ENCODE measurements around the gene SCGB1C2.

The SCGB1C2 gene

DNA sequence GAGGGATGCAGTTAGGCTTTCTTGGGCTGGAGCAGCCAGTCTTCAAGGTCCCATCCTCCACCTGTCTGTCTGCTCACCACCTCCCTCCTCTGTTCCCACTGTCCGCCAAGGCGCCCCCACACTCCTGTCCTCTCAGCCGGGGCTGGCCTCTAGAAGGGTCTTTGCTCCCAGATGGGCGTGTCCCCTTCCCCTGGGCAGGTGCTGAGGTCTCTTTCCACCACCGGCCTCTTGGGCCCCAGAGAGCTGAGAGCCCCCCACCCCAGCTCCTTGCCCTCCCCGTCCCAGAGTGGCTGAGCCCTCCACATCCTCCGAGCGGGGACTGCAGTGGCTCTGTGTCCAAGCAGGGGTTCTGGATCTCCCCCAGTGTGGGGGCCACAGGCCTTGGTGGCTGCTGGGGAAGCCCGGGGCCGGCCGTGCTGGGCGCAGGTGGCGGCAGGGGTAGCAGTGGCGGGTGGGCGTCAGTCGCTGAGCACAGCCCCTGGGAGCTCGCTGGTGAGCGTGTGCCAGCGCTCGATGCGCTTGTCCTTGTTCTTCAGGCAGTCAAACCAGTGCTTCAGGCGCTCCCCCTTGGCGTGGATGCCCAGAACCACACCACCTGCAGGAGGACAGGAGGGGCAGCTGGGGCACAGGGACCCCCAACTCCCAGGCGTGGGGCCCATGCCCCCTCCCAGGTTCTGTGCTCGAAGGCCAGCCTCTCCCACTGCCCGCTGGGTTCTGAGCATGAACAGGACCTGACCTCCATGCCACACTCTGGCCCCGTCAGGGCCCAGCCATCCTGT is 9.8 kb downstream of the SCGB1C2 start:
- DNase-seq (ENCODE audit: extremely low spot score), result no peak
- CTCF ChIA-PET, result no interaction called here
- TF ChIP-seq, protein P1, sequence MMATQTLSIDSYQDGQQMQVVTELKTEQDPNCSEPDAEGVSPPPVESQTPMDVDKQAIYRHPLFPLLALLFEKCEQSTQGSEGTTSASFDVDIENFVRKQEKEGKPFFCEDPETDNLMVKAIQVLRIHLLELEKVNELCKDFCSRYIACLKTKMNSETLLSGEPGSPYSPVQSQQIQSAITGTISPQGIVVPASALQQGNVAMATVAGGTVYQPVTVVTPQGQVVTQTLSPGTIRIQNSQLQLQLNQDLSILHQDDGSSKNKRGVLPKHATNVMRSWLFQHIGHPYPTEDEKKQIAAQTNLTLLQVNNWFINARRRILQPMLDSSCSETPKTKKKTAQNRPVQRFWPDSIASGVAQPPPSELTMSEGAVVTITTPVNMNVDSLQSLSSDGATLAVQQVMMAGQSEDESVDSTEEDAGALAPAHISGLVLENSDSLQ (IDR thresholded peaks at IDR 0.05), result no peak
- TF ChIP-seq HDGF (IDR thresholded peaks at IDR 0.05; ENCODE audit: borderline replicate concordance) (no peak), L3MBTL2 (conservative IDR thresholded peaks at IDR 0.05) (no peak), ELF4 (IDR thresholded peaks at IDR 0.05) (no peak), SP1 (IDR thresholded peaks at IDR 0.05) (no peak), FOXA1 (IDR thresholded peaks at IDR 0.05) (no peak), FOXM1 (IDR thresholded peaks at IDR 0.05; ENCODE audit: borderline replicate concordance) (no peak)
- POLR2A ChIA-PET, result no interaction called here

DNA sequence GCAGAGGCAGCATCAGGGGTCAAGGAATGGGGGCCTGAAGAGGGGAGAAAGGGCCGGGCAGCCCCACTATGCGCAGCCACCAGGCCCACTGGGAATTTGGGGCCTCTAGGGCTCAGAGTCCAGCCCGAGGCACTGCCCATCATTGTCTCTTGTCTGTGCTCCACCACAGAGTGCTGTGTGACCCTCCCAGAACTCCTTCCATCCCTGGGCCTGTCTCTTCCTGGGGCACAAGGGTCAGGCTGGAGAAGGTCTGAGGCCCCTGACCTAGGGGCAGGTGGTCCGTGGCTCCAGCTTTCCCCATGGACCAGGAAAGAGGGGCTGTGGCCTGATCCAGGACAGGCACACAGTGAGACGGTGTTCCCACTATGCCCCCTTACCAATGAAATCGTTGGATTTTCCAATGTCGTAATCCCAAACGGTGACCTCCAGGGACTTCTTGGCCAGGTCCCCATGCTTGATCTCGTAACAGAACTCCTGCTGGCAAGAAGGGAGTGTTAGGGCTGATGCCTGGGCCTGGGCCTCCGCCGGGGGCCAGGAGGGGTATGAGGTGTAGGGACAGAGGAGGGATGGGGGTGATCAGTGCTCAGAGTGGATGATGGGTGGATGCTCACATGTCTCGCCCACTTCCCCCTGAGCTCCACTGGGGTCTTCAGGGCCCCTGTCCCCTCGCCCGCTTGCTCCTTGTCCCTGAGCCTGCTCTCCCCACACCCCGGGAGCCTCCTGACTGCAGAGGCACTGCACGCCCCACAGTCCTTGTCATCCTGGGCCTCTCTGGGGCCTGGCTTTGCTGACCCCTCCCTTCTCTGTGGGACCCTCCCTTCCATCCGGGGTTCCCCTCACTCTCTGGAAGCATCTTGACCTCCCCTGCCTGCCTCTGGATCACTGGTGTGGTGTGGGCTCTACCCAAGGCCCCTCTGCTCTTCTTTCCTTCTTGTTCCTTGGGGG is 10.7 kb downstream of the SCGB1C2 start:
- TF ChIP-seq LEF1 (IDR thresholded peaks at IDR 0.05; ENCODE audit: borderline replicate concordance) (no peak), FOXK2 (IDR thresholded peaks at IDR 0.05) (no peak), CTBP1 (IDR thresholded peaks at IDR 0.05; ENCODE audit: borderline replicate concordance) (no peak), ELF4 (IDR thresholded peaks at IDR 0.05) (no peak), SUZ12 (IDR thresholded peaks at IDR 0.05) (no peak), NFRKB (IDR thresholded peaks at IDR 0.05) (no peak), ZNF384 (IDR thresholded peaks at IDR 0.05) (no peak), BHLHE40 (IDR thresholded peaks at IDR 0.05; ENCODE audit: borderline replicate concordance) (no peak), FOXA1 (IDR thresholded peaks at IDR 0.05) (no peak)
- ChIA-PET CTCF (no interaction called here), POLR2A (no interaction called here)
- DNase-seq (ENCODE audit: extremely low spot score), result no peak

DNA sequence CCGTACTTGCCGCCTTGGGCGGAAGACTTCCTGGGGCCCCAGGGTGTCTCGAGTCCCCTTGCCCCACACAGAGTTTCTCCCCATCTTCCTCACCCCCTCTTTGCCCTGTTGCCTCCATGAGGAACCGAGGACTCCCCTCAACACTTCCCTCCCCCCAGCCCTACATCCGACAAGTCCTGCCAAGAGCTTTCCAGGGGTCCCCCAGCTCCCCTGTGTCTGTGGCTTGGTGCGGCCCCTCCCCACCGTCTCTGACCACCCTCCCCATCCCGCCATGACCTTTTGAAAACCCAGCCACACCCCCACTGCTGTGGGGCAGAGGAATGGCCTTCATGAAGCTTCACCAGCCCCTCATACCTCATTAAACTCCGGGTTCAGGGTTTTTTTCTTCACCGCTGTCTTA is 11.4 kb downstream of the SCGB1C2 start:
- no peak for TF ChIP-seq NFRKB (IDR thresholded peaks at IDR 0.05)
- TF ChIP-seq ARNT (IDR thresholded peaks at IDR 0.05), result no peak
- TF ChIP-seq BHLHE40 (IDR thresholded peaks at IDR 0.05; ENCODE audit: borderline replicate concordance), result no peak
- no peak for TF ChIP-seq L3MBTL2 (conservative IDR thresholded peaks at IDR 0.05)
- TF ChIP-seq, protein P1 (IDR thresholded peaks at IDR 0.05), result no peak
- TF ChIP-seq FOXM1 (IDR thresholded peaks at IDR 0.05; ENCODE audit: borderline replicate concordance), result no peak
- no peak for TF ChIP-seq SP1 (IDR thresholded peaks at IDR 0.05)
- no peak for TF ChIP-seq ELF4 (IDR thresholded peaks at IDR 0.05)
- no peak for TF ChIP-seq LEF1 (IDR thresholded peaks at IDR 0.05; ENCODE audit: borderline replicate concordance)
- no peak for TF ChIP-seq FOXA1 (IDR thresholded peaks at IDR 0.05)
- no peak for TF ChIP-seq CTBP1 (IDR thresholded peaks at IDR 0.05; ENCODE audit: borderline replicate concordance)
- TF ChIP-seq SUZ12 (IDR thresholded peaks at IDR 0.05), result no peak
- no peak for TF ChIP-seq HDGF (IDR thresholded peaks at IDR 0.05; ENCODE audit: borderline replicate concordance)
- TF ChIP-seq FOXK2 (IDR thresholded peaks at IDR 0.05), result no peak
- TF ChIP-seq TARDBP (IDR thresholded peaks at IDR 0.05), result no peak
- TF ChIP-seq ZNF384 (IDR thresholded peaks at IDR 0.05), result no peak
- DNase-seq (ENCODE audit: extremely low spot score), result no peak
- CTCF ChIA-PET, result no interaction called here
- POLR2A ChIA-PET, result no interaction called here

DNA sequence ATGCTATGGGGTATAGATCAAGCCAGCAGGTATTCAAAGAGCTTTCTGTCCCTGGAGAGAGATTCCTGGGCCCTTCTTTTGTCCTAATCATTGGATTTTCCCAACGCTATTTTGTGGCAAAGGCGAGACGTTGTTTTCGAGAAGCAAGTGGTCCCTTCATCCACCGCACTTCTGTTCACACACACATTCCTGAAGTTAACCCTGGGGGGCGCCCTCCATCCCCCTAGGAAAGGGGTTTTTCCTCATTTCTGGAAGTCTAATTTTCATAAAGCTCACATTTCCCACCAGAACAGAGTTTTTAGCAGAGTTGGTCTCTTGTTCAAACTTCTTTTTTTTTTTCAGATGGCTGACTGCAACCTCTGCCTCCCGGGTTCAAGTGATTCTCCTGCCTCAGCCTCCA is 11.9 kb downstream of the SCGB1C2 start:
- DNase-seq (ENCODE audit: extremely low spot score), result no peak
- TF ChIP-seq CTBP1 (IDR thresholded peaks at IDR 0.05; ENCODE audit: borderline replicate concordance), result no peak
- ChIA-PET POLR2A (no interaction called here), CTCF (interaction anchor here (1.2 kb wide), 1 partner anchor 551 kb away, joined by 3 read pairs; no protein-coding TSS in a partner anchor)

DNA sequence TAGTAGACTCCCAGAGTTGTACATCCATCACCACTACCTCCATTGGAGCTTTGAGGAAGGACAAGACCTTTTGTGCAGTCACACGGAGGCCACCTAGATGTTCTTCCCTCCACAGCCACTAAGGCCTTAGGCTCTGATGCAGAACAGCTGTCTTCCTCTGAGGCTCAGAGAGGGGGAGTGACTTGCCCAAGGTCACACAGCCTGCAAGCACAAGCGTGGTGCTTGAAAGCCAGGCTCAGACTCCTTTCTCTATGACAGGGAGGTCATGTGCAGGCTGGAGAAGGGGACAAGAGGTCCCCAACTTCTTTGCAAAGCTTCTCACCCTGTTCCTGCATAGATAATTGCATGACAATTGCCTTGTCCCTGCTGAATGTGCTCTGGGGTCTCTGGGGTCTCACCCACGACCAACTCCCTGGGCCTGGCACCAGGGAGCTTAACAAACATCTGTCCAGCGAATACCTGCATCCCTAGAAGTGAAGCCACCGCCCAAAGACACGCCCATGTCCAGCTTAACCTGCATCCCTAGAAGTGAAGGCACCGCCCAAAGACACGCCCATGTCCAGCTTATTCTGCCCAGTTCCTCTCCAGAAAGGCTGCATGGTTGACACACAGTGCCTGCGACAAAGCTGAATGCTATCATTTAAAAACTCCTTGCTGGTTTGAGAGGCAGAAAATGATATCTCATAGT is 12.7 kb downstream of the SCGB1C2 start:
- POLR2A ChIA-PET, result interaction anchor here (0.6 kb wide), 1 partner anchor 48 kb away, joined by 4 read pairs; no protein-coding TSS in a partner anchor
- CTCF ChIA-PET, result interaction anchor here (1.2 kb wide), 1 partner anchor 550 kb away, joined by 3 read pairs; no protein-coding TSS in a partner anchor
- DNase-seq (ENCODE audit: extremely low spot score), result no peak
- TF ChIP-seq SP1 (IDR thresholded peaks at IDR 0.05) (no peak), LEF1 (IDR thresholded peaks at IDR 0.05; ENCODE audit: borderline replicate concordance) (no peak), FOXA1 (IDR thresholded peaks at IDR 0.05) (no peak), SUZ12 (IDR thresholded peaks at IDR 0.05) (no peak)

DNA sequence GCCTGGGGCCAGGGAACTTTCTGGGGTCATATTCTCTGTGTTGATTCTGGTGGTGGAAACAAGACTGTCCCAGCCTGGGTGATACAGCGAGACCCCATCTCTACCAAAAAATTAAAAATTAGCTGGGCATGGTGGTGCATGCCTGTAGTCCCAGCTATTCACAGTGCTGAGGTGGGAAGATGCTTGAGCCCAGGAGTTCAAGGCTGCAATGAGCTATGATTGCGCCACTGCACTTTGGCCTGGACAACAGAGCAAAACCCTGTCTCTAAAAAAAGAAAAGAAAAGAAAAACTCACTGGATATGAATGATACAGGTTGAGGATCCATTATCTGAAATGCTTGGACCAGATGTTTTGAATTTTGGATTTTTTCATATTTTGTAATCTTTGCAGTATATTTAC is 13.6 kb downstream of the SCGB1C2 start:
- no peak for DNase-seq (ENCODE audit: extremely low spot score)
- ChIA-PET CTCF (no interaction called here), POLR2A (no interaction called here)
- TF ChIP-seq BHLHE40 (IDR thresholded peaks at IDR 0.05; ENCODE audit: borderline replicate concordance) (no peak), FOXK2 (IDR thresholded peaks at IDR 0.05) (no peak), FOXM1 (IDR thresholded peaks at IDR 0.05; ENCODE audit: borderline replicate concordance) (no peak), NFRKB (IDR thresholded peaks at IDR 0.05) (no peak), HDGF (IDR thresholded peaks at IDR 0.05; ENCODE audit: borderline replicate concordance) (no peak), LEF1 (IDR thresholded peaks at IDR 0.05; ENCODE audit: borderline replicate concordance) (no peak), SUZ12 (IDR thresholded peaks at IDR 0.05) (no peak), ZNF384 (IDR thresholded peaks at IDR 0.05) (no peak), L3MBTL2 (conservative IDR thresholded peaks at IDR 0.05) (no peak), CTBP1 (IDR thresholded peaks at IDR 0.05; ENCODE audit: borderline replicate concordance) (no peak), ELF4 (IDR thresholded peaks at IDR 0.05) (no peak), SP1 (IDR thresholded peaks at IDR 0.05) (no peak), FOXA1 (IDR thresholded peaks at IDR 0.05) (no peak), ARNT (IDR thresholded peaks at IDR 0.05) (no peak), TARDBP (IDR thresholded peaks at IDR 0.05) (no peak)
- TF ChIP-seq, protein P1 (IDR thresholded peaks at IDR 0.05), result no peak

Measured in HEK293T (cell line).